Activated CD8-positive, alpha-beta memory T cell treated with anti-CD3 and anti-CD28 coated beads for 1 hour (primary cell): ENCODE data around the gene ZNF76.

Experiments
- DNase-seq, 2 donors: peaks; one replicate each; pipeline ENCODE4 v3.0.0-alpha.2; 2020; ENCODE audit warnings: low read depth in 1 of 2; ENCODE audit errors: extremely low read depth in 1 of 2

The ZNF76 gene

DNA sequence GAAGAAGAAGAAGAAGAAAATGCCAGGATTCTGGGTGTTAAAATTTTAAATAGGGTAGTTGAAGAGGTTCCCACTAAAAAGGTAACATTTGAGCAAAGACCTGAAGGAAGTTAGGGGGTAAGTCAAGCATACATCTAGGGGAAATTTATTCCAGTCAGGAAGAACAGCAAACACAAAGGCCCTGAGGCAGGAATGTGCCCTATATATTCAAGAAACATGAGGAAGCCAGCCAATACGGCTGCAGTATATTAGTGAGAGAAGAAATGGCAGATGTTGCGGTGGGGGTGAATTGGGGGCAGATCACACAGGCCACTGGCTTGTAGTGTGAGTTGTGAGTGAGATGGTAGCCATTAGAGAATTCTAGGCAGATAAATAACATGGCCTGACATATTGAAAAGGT lies 6.0 kb downstream of the ZNF76 start:
- DNase-seq = no peak

DNA sequence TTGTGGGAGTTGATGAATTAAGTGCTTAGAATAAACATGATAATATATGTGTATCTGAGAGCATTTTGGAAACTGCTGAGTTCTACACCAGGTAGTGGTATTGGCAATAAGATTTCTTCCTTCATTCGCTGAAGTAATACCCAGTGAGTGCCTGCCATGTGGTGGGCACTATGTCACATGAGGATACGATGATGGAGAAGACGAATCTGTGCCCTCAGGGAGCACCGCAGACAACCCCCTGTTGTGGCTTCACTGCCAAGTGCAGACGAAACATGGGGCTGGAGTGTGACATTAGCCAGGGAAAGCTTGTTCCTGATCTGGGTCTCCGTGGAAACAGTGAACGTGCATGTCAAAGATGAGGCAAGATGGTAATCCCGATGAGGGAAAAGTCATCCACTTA lies 7.9 kb downstream of the ZNF76 start:
- DNase-seq = no peak

DNA sequence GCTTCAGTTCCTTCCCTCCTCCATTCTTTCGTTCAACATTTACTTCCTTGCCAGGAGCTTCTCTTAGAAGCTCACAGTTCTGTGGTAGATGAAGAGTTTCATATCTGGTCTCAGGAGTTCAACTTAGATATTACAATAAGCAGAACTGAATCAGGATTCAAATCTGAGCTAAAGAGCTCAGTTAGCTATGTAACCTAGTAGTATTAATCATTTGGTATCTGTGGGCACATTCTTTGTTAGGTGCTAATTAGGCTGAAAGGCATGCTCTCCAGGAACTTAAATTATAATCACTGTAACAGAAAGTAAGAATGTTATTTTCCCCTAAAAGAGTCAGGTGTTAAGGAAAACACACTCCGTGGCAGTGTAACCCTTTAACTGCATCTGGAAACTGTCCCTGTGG lies 8.4 kb downstream of the ZNF76 start:
- no peak for DNase-seq

DNA sequence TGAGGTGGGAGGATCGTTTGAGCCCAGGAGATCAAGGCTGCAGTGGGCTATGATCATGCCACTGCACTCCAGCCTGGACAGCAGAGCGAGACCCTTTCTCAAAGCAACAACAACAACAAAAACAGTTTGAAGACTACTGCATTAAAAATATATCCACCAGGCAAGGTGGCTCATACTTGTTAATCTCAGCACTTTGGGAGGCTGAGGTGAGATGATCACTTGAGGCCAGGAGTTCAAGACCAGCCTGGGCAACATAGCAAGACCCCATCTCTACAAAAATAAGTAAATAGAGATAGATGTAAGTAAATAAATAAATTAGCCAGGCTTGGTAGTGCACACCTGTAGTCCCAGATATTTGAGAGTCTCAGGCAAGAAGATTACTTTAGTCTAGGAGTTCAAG lies 12.5 kb downstream of the ZNF76 start:
- DNase-seq = no peak

DNA sequence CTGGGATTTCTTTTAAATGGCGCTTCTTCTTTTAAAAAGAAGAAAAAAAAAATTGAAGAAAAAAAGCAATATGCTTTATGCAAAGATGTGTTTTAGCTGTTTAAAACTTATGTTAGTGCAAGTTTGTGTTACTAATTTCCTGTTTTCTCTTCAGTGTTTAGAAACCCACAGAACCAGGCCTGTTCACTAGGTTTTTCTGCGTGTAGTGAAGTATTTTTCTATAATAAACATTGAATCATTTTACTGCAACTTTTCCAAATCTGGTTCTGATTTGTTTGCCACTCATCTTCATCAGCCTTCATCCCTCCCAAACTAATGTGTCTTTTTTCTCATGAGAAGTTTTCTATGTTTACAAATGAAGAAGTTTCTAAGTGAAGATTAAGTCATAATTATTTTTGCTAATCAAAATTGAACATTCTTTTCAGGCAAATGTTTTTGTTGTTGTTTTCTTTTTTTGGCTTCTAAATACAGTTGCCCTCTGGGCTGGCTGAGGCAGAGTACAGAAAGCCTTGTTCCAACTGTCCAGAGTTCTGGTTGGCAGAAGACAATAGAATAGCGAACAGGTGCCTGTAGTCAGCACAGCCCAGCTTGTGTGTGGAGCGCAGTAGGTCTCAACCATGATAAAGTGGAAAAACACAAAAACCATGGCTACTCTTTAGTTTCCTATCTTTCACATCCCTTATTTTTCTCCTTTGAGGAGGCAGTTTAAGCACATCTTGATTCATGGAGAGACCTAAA lies 14.5 kb downstream of the ZNF76 start:
- DNase-seq = no peak

DNA sequence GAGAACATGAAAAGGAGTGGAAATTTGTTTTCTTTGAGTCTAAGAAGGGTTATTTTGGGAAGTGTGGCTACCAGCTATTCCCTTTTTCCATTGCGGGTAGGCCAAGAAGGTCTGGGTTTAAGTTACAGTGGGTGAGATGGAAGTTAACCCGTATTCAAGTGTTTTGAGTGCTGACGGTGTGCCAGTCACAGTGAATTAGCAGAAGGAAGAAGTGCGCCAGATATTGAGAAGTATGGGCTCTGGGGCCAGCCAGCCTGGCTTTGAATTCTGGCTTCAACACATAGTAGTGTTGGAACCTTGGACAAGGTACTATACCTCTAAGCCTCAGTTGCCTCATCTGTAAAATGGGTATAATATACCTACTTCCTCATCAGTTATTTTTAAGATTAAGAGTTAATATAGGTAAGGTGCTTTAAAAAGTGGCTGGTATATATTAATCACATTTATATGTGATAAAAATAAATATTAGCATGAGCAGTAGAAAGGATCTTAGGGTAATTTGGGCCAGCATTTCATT lies 16.3 kb downstream of the ZNF76 start:
- DNase-seq = no peak

DNA sequence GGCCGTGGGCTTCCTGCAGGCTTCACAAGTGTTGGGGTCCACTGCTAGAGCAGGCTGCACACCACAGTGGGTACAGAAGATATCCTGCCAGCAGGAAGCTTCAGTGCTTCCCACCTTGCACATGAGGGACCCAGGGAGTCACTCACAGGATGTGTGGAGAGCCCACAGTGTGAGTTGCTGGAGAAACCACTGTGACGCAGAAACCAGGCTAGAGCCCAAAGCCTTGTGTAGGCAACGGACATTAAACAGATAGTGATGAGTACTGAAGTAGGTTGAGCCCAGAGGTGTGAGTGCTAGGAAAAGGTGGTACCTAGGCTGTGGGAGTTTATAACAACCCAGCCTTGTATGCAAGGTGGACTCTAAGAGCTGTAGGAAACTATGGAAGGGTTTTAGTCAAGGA lies 19.2 kb downstream of the ZNF76 start:
- DNase-seq = no peak

DNA sequence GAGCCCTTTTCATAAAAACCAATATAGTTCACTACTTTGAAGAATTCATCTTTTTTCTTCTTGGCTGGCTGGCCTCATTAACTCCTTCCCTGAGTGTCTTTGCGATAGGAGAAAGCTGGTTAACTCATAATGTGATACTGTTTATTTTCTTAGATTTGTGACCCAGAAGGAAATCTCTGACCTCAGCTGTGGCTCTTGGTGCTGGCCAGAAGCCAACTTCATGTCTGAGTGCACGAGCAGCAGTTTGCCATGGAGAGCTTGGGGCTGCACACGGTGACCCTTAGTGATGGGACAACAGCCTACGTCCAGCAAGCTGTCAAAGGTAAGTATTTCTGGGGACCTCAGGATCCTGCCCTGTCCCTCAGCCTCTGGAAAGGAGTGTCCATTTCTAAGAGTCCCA lies 21.4 kb downstream of the ZNF76 start:
- no peak for DNase-seq

DNA sequence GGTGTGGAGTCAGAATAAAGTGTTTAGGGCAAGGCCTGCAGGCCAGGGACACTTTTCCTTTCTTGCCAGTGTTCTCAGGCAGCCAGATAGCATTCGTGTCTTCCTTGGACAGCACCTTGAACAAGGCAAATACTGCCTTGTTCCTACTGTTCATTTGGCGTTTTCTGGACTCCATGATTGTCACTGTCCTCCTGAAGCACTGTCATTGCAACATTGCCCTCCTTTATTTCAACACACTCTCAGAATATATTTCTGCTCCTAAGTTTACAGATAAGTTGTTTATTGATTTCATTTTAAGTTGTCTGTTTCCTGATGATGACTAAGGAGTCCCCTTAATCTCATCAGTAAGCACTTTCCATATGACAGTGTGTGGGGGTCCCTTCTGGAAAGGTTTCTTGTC lies 22.9 kb downstream of the ZNF76 start:
- DNase-seq = no peak

DNA sequence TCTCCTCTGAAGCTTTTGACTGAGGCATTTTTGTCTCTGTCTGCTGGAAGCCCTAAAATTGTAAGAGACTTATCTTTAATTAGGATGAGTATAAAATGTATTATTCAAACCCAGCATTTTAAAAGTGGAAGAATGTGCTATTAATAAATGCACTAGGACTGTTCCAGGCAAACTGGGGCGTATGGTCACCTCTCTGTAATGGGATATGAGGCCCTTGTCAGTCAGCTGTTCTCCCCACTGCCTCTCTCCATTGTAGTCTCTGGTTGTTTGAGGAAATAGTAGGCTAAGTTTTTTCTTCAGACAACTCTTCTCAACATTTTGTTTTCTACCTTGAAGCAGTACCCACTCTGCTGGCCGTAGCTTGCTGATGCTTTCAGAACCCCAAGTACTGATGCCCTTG lies 23.8 kb downstream of the ZNF76 start:
- DNase-seq = no peak

DNA sequence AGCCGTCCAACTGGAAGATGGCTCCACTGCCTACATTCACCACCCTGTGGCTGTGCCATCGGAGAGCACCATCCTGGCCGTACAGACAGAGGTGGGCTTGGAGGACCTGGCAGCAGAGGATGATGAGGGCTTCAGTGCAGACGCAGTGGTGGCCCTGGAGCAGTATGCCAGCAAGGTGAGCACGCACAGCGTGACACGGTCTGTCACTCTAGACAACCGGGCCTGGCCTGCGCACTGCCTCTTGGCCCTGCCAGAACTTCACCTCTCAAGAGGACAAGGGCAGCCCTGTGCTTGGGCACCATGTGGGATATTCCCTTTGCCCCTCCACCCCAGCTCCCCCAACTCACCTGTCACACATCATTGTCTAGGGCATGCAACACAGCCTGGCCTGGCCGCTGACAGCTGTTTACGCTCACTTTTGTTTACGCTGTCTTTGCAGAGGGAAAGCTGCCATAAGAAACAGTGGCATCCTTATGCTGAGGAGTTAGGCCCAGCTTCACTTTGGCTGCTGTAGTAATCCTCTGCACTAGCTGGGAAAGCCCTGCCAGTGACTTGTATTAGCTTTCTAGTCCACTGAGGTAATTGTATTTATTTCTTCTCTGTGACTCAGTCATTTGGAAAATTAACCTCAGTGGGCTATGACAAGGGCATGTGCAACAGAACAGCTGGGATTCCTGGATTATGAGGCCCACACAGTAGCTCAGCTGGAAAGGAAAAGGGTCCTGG lies 28.3 kb downstream of the ZNF76 start:
- no peak for DNase-seq

DNA sequence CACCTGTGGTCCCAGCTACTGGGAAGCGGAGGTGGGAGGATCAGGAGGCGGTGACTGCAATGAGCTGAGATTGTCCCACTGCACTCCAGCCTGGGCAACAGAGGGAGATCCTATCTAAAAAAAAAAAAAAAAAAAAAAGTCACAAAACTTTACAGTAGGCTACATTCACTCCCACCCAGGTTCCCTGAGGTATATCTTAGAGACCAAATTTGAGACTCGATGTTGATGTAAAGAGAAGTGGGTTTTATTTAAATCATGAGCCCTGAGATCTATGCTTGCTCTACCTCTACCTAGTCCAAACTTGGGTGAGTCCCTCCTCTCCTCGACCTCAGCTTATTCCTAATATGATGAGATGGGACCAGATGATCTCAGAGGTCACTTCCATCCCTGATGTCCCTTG lies 29.3 kb downstream of the ZNF76 start:
- no peak for DNase-seq

DNA sequence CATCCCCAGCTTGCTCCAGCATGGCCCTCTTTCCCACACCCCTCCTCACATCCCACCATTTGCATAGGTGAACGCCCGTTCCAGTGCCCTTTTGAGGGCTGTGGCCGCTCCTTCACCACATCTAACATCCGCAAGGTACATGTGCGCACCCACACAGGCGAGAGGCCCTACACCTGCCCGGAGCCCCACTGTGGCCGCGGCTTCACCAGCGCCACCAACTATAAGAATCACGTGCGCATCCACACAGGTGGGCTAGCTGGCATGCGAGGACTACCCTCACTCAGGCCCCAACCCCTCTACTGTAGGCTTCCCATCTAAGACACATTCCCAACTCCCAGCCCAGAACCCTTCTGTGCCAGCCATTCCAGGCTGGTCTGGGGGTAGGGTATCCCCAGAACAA lies 32.0 kb downstream of the ZNF76 start:
- DNase-seq = no peak

DNA sequence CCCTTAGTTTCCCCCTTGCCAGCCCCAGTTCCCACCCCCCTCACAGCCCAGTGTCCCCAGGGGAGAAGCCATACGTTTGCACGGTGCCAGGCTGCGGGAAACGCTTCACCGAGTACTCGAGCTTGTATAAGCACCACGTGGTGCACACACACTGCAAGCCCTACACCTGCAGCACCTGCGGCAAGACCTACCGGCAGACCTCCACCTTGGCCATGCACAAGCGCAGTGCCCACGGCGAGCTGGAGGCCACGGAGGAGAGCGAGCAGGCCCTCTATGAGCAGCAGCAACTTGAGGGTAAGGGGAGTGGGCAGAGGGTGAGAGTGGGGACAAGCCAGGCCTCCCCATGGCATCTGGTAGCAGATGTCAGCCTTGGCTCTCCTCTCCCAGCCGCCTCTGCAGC lies 33.0 kb downstream of the ZNF76 start:
- DNase-seq = no peak

DNA sequence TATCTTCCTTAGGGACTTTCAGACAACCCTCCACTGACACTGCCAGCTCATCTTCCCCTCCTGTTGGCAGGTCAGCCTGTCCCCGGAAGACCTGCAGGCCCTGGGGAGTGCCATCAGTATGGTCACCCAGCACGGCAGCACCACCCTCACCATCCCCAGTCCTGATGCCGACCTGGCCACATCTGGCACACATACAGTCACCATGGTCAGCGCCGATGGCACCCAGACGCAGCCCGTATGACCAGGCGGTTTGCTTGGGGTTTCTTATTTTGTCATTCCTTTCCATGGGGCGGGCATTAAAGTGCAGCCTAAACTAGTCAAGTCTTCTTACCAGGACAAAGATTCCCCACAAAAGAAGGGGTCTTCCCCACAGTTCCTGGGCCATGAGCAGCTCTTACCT lies 34.1 kb downstream of the ZNF76 start:
- DNase-seq = no peak

DNA sequence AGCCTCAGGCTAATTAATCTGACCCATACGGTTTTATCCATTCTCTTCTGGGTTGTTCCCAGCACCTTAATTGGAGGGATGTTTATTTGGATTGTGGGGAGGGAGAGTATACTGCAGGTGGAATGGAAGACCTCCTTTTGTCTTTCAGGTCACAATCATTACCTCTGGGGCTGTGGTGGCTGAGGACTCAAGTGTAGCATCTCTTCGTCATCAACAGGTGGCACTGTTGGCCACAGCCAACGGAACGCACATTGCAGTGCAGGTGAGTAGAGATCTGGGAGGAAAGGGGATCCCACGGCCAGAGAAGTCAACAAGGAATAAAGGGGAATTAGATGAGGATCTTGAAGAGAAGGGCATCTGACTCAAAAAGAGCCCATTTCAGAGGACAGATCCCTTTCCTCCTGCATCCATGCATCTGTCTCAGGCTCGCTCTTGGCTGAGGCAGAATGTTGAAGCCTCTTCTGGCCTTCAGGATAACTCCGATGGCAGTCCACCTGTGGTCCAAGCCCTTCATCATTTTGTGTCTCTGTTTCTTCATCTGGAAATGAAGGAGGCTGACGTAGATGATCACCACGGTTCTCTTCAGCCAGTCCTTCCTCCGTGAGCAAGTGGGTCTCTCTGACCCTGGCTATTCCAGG lies 34.9 kb downstream of the ZNF76 start:
- DNase-seq = no peak

DNA sequence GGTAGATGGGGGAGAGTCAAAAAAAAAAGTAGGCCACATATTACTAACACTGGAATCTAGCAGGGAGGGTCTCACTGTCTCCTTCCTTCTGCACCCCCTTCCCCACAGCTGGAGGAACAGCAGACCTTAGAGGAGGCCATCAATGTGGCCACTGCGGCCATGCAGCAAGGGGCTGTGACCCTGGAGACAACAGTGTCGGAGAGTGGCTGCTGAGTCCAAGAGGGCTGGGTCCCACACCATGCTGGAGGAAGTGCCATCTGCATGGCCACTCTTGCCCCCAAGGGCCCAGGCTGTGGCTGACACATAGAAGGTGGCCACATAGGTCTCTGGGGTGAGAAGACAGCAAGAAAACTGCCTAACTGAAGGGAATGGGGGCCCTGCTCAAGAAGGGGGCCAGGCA lies 35.5 kb downstream of the ZNF76 start:
- no peak for DNase-seq

DNA sequence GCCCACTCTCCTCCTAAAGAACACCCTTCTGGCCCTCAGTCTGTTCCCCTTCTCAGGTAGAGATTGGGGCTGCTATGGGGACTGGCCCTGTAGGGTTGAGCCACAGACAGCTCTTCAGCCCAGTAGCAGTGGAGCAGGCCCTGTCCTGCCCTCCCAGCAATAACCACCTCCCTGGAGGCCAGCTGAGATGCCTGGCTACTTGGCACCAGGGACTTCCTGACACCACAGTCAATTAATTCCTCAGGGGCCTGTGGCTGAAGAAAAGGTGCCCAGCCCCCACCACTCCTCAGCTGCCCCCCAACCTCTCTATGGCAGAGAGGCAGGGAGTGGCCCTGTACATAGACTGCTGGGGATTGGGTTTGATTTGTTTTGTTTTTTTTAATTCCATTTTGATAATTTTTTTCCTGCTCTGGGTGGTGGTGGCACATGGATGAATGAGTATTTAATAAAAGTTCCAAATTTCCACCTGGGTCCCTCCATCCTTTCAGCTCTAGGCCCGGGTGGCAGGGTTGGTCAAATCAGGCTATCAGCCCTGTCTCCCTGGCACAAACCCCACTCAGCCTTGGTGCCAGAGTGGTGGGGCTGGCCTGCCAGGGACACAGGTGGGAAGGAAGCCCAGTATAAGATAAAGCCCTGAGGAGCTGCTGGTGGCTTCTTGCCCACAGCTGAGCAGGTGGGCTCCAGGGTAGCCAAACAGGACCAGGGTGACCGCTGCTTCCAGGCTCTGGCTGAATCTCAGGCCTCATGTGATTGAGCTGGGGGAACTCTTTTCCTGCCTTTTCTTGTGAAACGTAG lies 36.2 kb downstream of the ZNF76 start:
- no peak for DNase-seq

DNA sequence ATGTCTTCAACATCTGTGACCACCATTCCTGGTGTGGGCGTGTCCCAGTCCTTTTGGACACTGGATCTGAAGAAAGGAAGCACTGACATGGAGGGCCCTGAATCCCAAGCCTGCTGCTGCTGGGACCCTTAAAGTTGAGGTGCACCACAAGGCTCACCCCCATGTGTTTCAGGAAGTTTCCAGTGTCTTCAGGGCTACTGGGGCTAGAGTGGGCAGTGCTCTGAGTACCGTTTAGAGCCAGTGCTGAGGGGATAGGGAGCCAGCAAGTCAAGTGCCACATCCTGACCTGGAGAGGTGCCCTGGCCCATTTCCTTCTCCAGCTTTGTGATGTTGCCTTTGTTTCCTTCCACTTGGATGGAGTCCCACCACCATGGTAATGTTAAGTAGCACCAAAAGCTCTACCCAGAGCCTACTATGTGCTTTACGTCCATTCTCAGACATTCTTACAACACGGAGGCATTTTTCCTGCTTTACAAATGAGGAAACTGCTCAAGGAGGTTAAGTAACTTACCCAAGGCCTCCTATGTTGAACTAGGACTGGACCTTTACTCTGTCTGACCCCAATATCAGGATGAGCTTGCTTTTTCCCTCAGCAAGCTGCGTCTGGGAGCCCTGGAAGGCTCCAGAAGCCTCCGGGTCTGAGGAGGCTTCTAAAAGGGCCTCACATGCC lies 37.5 kb downstream of the ZNF76 start:
- DNase-seq = no peak

DNA sequence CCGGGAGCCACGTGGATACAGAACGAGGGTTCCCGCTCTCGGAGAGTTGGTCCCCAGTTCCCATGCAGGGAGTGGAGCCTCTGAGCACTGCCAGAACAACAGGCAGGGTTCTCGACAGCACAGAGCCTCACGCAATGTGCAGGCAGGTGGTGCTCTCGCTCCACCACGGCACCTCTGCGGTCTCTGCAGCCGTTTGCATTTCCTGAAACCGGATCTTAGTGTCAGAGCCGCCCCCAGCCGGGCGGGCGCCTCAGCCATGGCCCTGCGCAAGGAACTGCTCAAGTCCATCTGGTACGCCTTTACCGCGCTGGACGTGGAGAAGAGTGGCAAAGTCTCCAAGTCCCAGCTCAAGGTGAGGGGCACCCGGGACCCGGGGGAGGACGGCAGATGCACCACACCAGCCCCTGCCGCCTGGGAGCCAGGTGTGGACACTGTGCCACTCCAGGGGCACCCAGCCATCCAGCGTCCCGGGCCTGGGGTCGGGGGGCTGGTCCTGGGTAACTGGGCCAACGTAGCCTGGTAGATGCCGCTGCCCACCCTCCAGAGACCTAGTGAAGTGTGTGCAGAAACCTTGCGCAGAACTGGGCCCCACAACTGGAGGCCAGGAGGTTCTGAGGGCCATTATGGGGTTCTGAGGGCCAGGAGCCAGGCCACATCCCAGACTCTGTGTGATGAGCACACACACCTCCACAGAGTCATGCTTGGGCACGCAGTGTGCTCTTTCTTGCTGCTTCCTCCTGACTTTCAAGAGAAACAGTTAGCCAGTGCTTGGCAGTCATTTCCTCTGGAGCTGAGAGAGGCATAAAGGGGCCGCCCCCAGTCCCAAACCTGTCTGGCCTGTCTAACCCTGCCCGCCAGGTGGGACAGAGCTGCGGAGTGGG lies 38.3 kb downstream of the ZNF76 start, which contains the start of gene DEF6:
TSS of gene DEF6 (plus strand) at position 218 of the 881 bp plus-strand sequence. CDS start at position 257, 39 bp downstream.
- DNase-seq = peak; percentile 73 to 76
